Activated T-cell treated with anti-CD3 and anti-CD28 coated beads, Interleukin-2, amount 50 U/mL, for 4 hours (primary cell): ENCODE data around the gene TMTC1. TPM values are rescaled to one million over a fixed set of nuclear protein-coding genes. Genes with fewer than 3 reads are reported as not detected.

Experiments used
- ATAC-seq, 2 donors: fragments of 200-7000 bp; cut with Tn5 transposase; one replicate each; pipeline ENCODE4 v1.10.0; 2021
- DNase-seq: peaks from one replicate; pipeline ENCODE4 v3.0.0-alpha.2; 2020
- H3K27me3 Mint-ChIP-seq: one replicate; pipeline ENCODE4 v1.8.0; 2021; ENCODE audit warnings: low read depth, mixed read lengths
- H3K36me3 Mint-ChIP-seq: one replicate; pipeline ENCODE4 v1.8.0; 2022; ENCODE audit warnings: mixed read lengths; ENCODE audit not compliant: insufficient read depth
- H3K4me1 Mint-ChIP-seq: one replicate; pipeline ENCODE4 v1.8.0; 2021; ENCODE audit warnings: low read depth, mixed read lengths
- H3K4me3 Mint-ChIP-seq: one replicate; pipeline ENCODE4 v1.8.0; 2021; ENCODE audit warnings: mild to moderate bottlenecking, moderate library complexity, mixed read lengths
- H3K9me3 Mint-ChIP-seq: one replicate; pipeline ENCODE4 v1.8.0; 2021; ENCODE audit warnings: mixed read lengths
- total RNA-seq, 3 donors: library from RNA; stranded (reverse); gene quantifications; one replicate each; pipeline ENCODE4 v1.2.1, GENCODE V29; 2021

TMTC1 gene
- total RNA-seq, 3 donors from 2014 or later, result 0.11 to 0.24 (median 0.13) TPM

- no peak for ATAC-seq
- Mint-ChIP-seq H3K4me1 (no peaks in the 10 kb centered on the region), H3K27me3 (peaks cover 2% of the 10 kb centered on the region), H3K4me3 (no peak overlapping the region), H3K36me3 (no peaks in the 10 kb centered on the region), H3K9me3 (no peaks in the 10 kb centered on the region)
- DNase-seq, result no peak
Measured at GRCh38 chr12:29671742-29672141, 112.0 kb downstream of the TMTC1 start.

- no peaks in the 10 kb centered on the region for H3K36me3 Mint-ChIP-seq
Measured at GRCh38 chr12:29667011-29667410, 116.7 kb downstream of the TMTC1 start.

GRCh38 chr12:29665107-29665506 is 118.6 kb downstream of the TMTC1 start:
- no peak for ATAC-seq
- H3K4me3 Mint-ChIP-seq, result no peak overlapping the region
- H3K4me1 Mint-ChIP-seq, result no peaks in the 10 kb centered on the region
- no peaks in the 10 kb centered on the region for H3K36me3 Mint-ChIP-seq
- no peaks in the 10 kb centered on the region for H3K27me3 Mint-ChIP-seq
- no peaks in the 10 kb centered on the region for H3K9me3 Mint-ChIP-seq
- no peak for DNase-seq

More at GRCh38 chr12:29667011-29667410, 116.7 kb downstream of the TMTC1 start:
- no peaks in the 10 kb centered on the region for H3K9me3 Mint-ChIP-seq
- no peaks in the 10 kb centered on the region for H3K27me3 Mint-ChIP-seq
- H3K4me3 Mint-ChIP-seq, result no peak overlapping the region
- DNase-seq (no peak), ATAC-seq (no peak)
- H3K4me1 Mint-ChIP-seq, result no peaks in the 10 kb centered on the region

- Mint-ChIP-seq H3K36me3 (no peaks in the 10 kb centered on the region), H3K4me1 (no peaks in the 10 kb centered on the region), H3K27me3 (no peaks in the 10 kb centered on the region), H3K9me3 (no peaks in the 10 kb centered on the region), H3K4me3 (no peak overlapping the region)
- ATAC-seq (no peak), DNase-seq (no peak)
Measured at GRCh38 chr12:29662734-29663323, 120.9 kb downstream of the TMTC1 start.

GRCh38 chr12:29660847-29661246 is 122.9 kb downstream of the TMTC1 start:
- ATAC-seq (no peak), DNase-seq (no peak)
- H3K9me3 Mint-ChIP-seq, result no peaks in the 10 kb centered on the region

GRCh38 chr12:29656762-29657538 is 126.8 kb downstream of the TMTC1 start:
- Mint-ChIP-seq H3K9me3 (no peaks in the 10 kb centered on the region), H3K4me1 (no peaks in the 10 kb centered on the region), H3K36me3 (no peaks in the 10 kb centered on the region), H3K27me3 (no peaks in the 10 kb centered on the region), H3K4me3 (no peak overlapping the region)
- DNase-seq, result no peak
- no peak for ATAC-seq

More at GRCh38 chr12:29660847-29661246, 122.9 kb downstream of the TMTC1 start:
- Mint-ChIP-seq H3K36me3 (no peaks in the 10 kb centered on the region), H3K4me3 (no peak overlapping the region), H3K4me1 (no peaks in the 10 kb centered on the region), H3K27me3 (no peaks in the 10 kb centered on the region)

GRCh38 chr12:29655861-29656260 is 127.9 kb downstream of the TMTC1 start:
- Mint-ChIP-seq H3K4me1 (no peaks in the 10 kb centered on the region), H3K27me3 (no peaks in the 10 kb centered on the region)

GRCh38 chr12:29653286-29653685 is 130.5 kb downstream of the TMTC1 start:
- no peaks in the 10 kb centered on the region for H3K27me3 Mint-ChIP-seq

More at GRCh38 chr12:29655861-29656260, 127.9 kb downstream of the TMTC1 start:
- ATAC-seq, result no peak
- Mint-ChIP-seq H3K9me3 (no peaks in the 10 kb centered on the region), H3K36me3 (no peaks in the 10 kb centered on the region), H3K4me3 (no peak overlapping the region)
- DNase-seq, result no peak

GRCh38 chr12:29650371-29650770 is 133.4 kb downstream of the TMTC1 start:
- H3K27me3 Mint-ChIP-seq, result no peaks in the 10 kb centered on the region
- no peaks in the 10 kb centered on the region for H3K36me3 Mint-ChIP-seq
- H3K4me1 Mint-ChIP-seq, result no peaks in the 10 kb centered on the region
- H3K4me3 Mint-ChIP-seq, result no peak overlapping the region
- ATAC-seq (no peak), DNase-seq (no peak)
- no peaks in the 10 kb centered on the region for H3K9me3 Mint-ChIP-seq

More at GRCh38 chr12:29653286-29653685, 130.5 kb downstream of the TMTC1 start:
- DNase-seq (no peak), ATAC-seq (no peak)
- Mint-ChIP-seq H3K4me3 (no peak overlapping the region), H3K4me1 (no peaks in the 10 kb centered on the region), H3K36me3 (no peaks in the 10 kb centered on the region), H3K9me3 (no peaks in the 10 kb centered on the region)

GRCh38 chr12:29649722-29650121 is 134.0 kb downstream of the TMTC1 start:
- H3K4me3 Mint-ChIP-seq, result no peak overlapping the region
- H3K36me3 Mint-ChIP-seq, result no peaks in the 10 kb centered on the region
- H3K27me3 Mint-ChIP-seq, result no peaks in the 10 kb centered on the region
- no peaks in the 10 kb centered on the region for H3K9me3 Mint-ChIP-seq
- DNase-seq (no peak), ATAC-seq (no peak)
- H3K4me1 Mint-ChIP-seq, result no peaks in the 10 kb centered on the region

GRCh38 chr12:29644536-29645162 is 139.1 kb downstream of the TMTC1 start:
- H3K4me3 Mint-ChIP-seq, result no peak overlapping the region
- ATAC-seq, result no peak
- H3K36me3 Mint-ChIP-seq, result no peaks in the 10 kb centered on the region
- DNase-seq, result no peak
- H3K27me3 Mint-ChIP-seq, result no peaks in the 10 kb centered on the region
- no peaks in the 10 kb centered on the region for H3K9me3 Mint-ChIP-seq
- H3K4me1 Mint-ChIP-seq, result no peaks in the 10 kb centered on the region

GRCh38 chr12:29640589-29641345 is 143.0 kb downstream of the TMTC1 start:
- ATAC-seq, result no peak

GRCh38 chr12:29639893-29640495 is 143.7 kb downstream of the TMTC1 start:
- no peak for ATAC-seq
- H3K36me3 Mint-ChIP-seq, result no peaks in the 10 kb centered on the region
- no peak overlapping the region for H3K4me3 Mint-ChIP-seq
- peaks cover 2% of the 10 kb centered on the region for H3K27me3 Mint-ChIP-seq
- DNase-seq, result no peak
- no peaks in the 10 kb centered on the region for H3K9me3 Mint-ChIP-seq
- H3K4me1 Mint-ChIP-seq, result no peaks in the 10 kb centered on the region

More at GRCh38 chr12:29640589-29641345, 143.0 kb downstream of the TMTC1 start:
- H3K4me1 Mint-ChIP-seq, result no peaks in the 10 kb centered on the region
- DNase-seq, result no peak
- no peaks in the 10 kb centered on the region for H3K36me3 Mint-ChIP-seq
- no peaks in the 10 kb centered on the region for H3K9me3 Mint-ChIP-seq
- H3K27me3 Mint-ChIP-seq, result peaks cover 2% of the 10 kb centered on the region
- no peak overlapping the region for H3K4me3 Mint-ChIP-seq

GRCh38 chr12:29638528-29638927 is 145.2 kb downstream of the TMTC1 start:
- no peak for DNase-seq
- no peak for ATAC-seq
- H3K36me3 Mint-ChIP-seq, result no peaks in the 10 kb centered on the region
- H3K4me3 Mint-ChIP-seq, result no peak overlapping the region
- no peaks in the 10 kb centered on the region for H3K4me1 Mint-ChIP-seq
- peaks cover 4% of the 10 kb centered on the region for H3K27me3 Mint-ChIP-seq
- no peaks in the 10 kb centered on the region for H3K9me3 Mint-ChIP-seq
